Activated T-cell treated with anti-CD3 and anti-CD28 coated beads, Interleukin-2, amount 50 U/mL, for 72 hours (primary cell): ENCODE data around the gene BRSK2. TPM values are rescaled to one million over a fixed set of nuclear protein-coding genes. Genes with fewer than 3 reads are reported as not detected.

Experiments used
- ATAC-seq, 2 donors: fragments of 150-1000 bp; cut with Tn5 transposase; replicated peaks in 1 of 2; 2 replicates each; pipeline ENCODE4 v1.10.0; 2021; ENCODE audit warnings: moderate library complexity in 2 of 2, mild to moderate bottlenecking in 1 of 2
- DNase-seq, 2 donors: peaks; one replicate each; pipeline ENCODE4 v3.0.0; 2021 to 2022; ENCODE audit warnings: mixed read lengths in 1 of 2
- H3K27ac Mint-ChIP-seq: one replicate; pipeline ENCODE4 v1.8.0; 2022; ENCODE audit warnings: mild to moderate bottlenecking, moderate library complexity, mixed read lengths
- H3K27me3 Mint-ChIP-seq: one replicate; pipeline ENCODE4 v1.8.0; 2022; ENCODE audit warnings: low read depth, mixed read lengths
- H3K36me3 Mint-ChIP-seq, 2 donors: one replicate each; pipeline ENCODE4 v1.8.0; 2022; ENCODE audit warnings: mixed read lengths in 2 of 2, mild to moderate bottlenecking in 1 of 2; ENCODE audit not compliant: insufficient read depth in 2 of 2
- H3K4me1 Mint-ChIP-seq: one replicate; pipeline ENCODE4 v1.8.0; 2022; ENCODE audit warnings: low read depth, mixed read lengths
- H3K4me3 Mint-ChIP-seq, 2 donors: one replicate each; pipeline ENCODE4 v1.8.0; 2022; ENCODE audit warnings: mild to moderate bottlenecking in 2 of 2, mixed read lengths in 2 of 2, moderate library complexity in 2 of 2
- H3K9me3 Mint-ChIP-seq, 2 donors: one replicate each; pipeline ENCODE4 v1.8.0; 2022; ENCODE audit warnings: mixed read lengths in 2 of 2
- total RNA-seq, 2 donors: library from RNA; stranded (reverse); gene quantifications; one replicate each; pipeline ENCODE4 v1.2.3, GENCODE V29; 2022

BRSK2 gene
- total RNA-seq, 2 donors from 2014 or later: 0.51 to 0.84 TPM

DNA sequence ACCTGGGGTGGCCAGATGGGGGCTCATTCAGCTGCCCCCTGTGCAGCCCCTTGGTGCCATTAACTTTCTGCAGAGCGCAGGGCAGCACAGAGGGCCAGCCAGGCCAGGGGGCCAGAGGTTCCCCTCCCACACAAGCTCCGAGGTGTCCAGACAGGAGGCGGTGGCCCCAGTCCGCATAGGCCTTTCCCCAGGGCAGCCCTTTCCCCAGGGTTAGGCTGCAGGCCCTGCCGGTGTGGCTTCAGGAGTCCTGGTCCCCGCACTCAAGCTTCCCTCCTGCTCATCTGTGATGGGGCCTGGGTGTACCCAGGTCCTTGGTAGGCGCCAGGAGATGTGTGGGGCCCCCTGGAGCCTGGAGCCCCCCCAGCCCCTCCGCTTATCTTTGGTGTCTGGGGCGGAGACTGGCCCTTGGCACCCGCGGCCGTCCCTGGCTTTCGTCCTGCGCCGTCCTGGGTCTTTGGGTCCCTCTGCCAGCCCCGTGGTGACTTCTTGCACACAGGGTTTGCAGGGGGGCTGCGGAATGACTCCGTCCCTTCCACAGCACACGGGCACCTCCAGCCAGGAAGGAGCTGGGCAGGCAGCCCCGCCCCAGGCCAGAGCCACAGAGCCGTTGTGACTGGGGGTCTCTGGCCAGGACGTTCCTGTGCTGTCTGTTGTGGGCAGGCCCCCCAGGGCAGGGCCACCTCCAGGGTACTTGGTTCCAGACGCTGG, 8.9 kb downstream of the BRSK2 start:
- no peaks in the 10 kb centered on the region for H3K4me1 Mint-ChIP-seq
- H3K4me3 Mint-ChIP-seq: no peak overlapping the region
- H3K36me3 Mint-ChIP-seq: no peaks in the 10 kb centered on the region
- no peaks in the 10 kb centered on the region for H3K9me3 Mint-ChIP-seq
- DNase-seq (no peak), ATAC-seq (no peak)
- no peaks in the 10 kb centered on the region for H3K27me3 Mint-ChIP-seq
- H3K27ac Mint-ChIP-seq: no peak overlapping the region

DNA sequence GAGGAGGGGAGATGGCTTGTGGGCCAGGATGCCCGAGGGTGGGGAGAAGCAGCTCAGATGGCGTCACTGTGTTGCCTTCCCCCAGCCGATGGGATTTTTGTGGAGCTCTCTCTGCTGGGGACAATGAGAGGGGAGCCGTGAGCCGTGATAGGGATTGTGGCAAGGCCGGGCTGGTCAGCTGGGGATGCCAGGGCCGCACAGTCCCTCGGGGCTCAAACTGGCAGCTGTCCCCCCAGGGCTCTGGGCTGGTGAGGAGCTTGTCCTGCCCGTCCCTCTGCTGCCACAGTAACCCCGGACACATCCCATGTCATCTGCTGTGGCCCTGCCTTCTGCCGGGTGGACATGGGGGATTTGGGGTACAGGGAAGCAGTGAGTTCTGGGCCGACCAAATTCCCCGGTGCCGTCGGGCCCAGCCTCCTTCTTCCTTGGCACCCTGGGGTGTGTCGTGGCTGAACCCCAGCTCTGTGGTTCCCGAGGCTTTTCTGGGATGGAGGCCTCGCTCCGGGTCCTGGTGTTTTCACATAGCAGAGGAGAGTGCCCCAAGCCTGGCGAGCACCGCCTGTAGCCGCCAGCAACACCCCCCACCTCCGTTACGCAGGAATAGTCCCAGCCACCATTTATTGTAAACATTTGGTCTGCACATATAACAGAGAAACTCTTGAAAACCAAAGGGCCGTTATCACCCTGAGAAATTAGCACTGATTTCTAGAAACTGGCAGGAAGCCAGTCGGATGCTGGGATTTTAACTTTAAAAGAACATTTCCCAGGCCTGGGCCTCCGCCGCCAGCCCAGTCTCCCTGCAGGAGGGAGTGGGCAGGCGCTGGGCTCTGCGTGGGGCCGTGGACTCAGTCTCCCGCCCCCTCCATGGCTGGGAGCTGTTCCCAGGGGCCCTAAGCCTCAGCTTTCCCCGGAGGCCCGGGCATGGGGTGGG, 9.9 kb downstream of the BRSK2 start:
- no peak overlapping the region for H3K4me3 Mint-ChIP-seq
- DNase-seq (no peak), ATAC-seq (no peak)
- H3K9me3 Mint-ChIP-seq: no peaks in the 10 kb centered on the region
- H3K36me3 Mint-ChIP-seq: no peaks in the 10 kb centered on the region
- H3K4me1 Mint-ChIP-seq: no peaks in the 10 kb centered on the region
- no peaks in the 10 kb centered on the region for H3K27me3 Mint-ChIP-seq
- H3K27ac Mint-ChIP-seq: no peak overlapping the region

- H3K27me3 Mint-ChIP-seq: no peaks in the 10 kb centered on the region
These were observed 10.8 kb downstream of the BRSK2 start for GRCh38 chr11:1400317-1401170.

GRCh38 chr11:1401171-1401445, 11.4 kb downstream of the BRSK2 start:
- DNase-seq (no peak), ATAC-seq (no peak)
- no peaks in the 10 kb centered on the region for H3K27me3 Mint-ChIP-seq
- H3K9me3 Mint-ChIP-seq: no peaks in the 10 kb centered on the region
- no peak overlapping the region for H3K4me3 Mint-ChIP-seq
- H3K36me3 Mint-ChIP-seq: no peaks in the 10 kb centered on the region
- H3K27ac Mint-ChIP-seq: no peak overlapping the region
- no peaks in the 10 kb centered on the region for H3K4me1 Mint-ChIP-seq

More at GRCh38 chr11:1400317-1401170, 10.8 kb downstream of the BRSK2 start:
- Mint-ChIP-seq H3K4me3 (no peak overlapping the region), H3K4me1 (no peaks in the 10 kb centered on the region), H3K9me3 (no peaks in the 10 kb centered on the region), H3K36me3 (no peaks in the 10 kb centered on the region), H3K27ac (no peak overlapping the region)
- ATAC-seq (no peak), DNase-seq (no peak)

- Mint-ChIP-seq H3K27me3 (no peaks in the 10 kb centered on the region), H3K27ac (no peak overlapping the region), H3K4me3 (no peak overlapping the region), H3K4me1 (no peaks in the 10 kb centered on the region), H3K36me3 (no peaks in the 10 kb centered on the region), H3K9me3 (no peaks in the 10 kb centered on the region)
- DNase-seq (peak in 1 of 2 donors; percentile 45), ATAC-seq (peak in 1 of 2 donors; percentile 35)
These were observed 12.0 kb downstream of the BRSK2 start for GRCh38 chr11:1401656-1402221.

DNA sequence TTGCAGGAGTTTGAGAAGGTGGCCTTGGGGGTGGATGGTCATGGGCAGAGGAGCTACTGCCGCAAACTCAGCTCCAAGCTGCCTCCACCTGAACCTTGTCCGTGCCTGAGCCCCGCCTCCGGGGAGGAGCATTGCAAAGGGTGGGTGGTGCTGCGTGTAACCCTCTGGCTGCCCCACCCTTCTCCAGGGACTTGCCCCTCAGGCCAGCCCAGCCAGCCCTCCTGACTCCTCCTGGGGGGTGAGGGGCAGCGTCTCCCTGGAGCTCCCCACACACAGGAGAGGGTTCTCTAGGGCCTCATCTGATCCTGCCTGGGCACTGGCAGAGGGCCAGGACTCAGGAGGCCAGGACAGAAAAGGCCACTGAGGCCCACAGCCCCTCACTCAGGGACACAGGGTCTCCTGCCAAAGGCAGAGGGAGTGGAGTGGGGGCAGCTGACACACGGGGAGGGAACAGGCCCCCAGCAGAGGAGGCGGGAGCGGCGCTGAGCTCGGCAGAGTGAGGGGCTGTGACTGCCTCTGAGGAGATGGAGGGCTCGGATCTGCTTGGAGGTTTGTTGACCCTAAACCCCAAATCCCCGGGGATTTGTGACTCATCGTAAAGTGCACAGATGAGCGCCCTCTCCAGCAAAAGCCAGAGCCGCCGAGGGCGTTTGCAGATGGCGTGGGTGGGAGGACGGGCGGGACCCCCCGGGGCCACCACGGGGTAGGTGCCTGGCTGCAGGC, 12.8 kb downstream of the BRSK2 start:
- no peaks in the 10 kb centered on the region for H3K27me3 Mint-ChIP-seq
- no peaks in the 10 kb centered on the region for H3K36me3 Mint-ChIP-seq
- ATAC-seq (no peak), DNase-seq (no peak)
- no peaks in the 10 kb centered on the region for H3K4me1 Mint-ChIP-seq
- no peaks in the 10 kb centered on the region for H3K9me3 Mint-ChIP-seq
- H3K4me3 Mint-ChIP-seq: no peak overlapping the region
- no peak overlapping the region for H3K27ac Mint-ChIP-seq

DNA sequence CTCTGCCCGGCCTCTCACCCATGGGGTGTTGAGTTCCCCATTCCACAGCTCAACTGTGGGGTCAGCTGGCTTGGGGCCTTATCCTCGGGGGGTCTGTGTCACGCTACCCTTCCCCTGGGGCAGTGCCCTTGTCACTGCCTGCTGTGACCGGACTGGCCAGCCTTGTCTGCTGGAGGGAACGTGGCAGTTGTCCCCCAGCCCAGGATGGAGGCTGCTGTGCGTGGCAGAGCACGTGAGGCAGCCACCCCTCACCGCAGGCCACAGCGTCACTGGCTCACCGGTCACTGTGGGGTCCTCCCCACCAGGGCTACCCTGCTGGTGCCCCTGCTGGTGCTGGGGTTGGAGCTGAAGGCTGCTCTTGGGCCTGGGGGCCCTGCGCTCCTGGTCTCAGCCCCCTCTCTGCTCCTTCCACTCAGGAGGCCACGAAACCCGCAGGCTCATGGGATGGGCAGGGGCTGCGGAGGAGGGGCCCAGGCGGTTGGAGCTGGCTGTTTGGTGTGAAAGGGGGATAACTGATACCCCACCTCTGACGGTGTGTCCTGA, 13.4 kb downstream of the BRSK2 start:
- Mint-ChIP-seq H3K27ac (no peak overlapping the region), H3K36me3 (no peaks in the 10 kb centered on the region), H3K9me3 (no peaks in the 10 kb centered on the region), H3K4me1 (no peaks in the 10 kb centered on the region), H3K27me3 (no peaks in the 10 kb centered on the region), H3K4me3 (no peak overlapping the region)
- no peak for DNase-seq
- no peak for ATAC-seq

DNA sequence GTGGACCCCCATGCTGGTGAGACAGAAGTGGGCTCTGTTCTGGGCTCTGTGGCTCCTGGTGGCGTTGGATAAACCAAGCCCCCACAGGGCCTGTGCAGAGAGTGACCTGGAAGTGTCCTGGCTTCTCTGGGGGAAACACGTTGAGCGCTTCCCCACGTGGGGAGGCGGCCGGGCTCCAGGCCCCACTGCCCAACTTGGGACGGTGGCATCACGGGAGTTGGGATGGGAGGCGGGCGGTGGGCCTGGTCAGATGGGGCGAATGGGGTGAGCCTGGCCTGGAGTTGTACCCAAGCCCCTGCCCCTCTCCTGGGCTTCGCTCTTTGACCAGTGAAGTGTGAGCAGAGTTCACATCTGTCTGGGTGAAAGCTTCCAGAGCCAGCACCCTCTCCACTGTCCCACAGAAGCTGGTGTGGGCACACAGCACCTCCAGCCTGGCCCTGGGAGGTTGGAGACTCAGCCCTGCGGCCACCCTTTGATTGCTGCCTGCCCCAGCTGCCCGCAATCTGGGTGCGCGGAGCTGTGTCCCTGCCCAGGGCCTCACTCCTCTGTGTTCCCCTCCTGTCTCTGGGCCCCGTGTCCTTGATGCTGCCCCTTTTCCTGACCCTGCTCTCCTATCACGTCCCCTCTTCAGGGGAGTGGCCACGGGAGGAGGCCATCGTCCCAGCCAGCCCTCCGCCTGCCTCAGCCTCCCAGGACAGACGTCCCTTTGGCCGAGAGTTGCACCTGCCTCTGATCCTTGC, 14.2 kb downstream of the BRSK2 start:
- no peaks in the 10 kb centered on the region for H3K27me3 Mint-ChIP-seq
- no peaks in the 10 kb centered on the region for H3K9me3 Mint-ChIP-seq
- H3K27ac Mint-ChIP-seq: no peak overlapping the region
- H3K4me3 Mint-ChIP-seq: no peak overlapping the region
- H3K4me1 Mint-ChIP-seq: no peaks in the 10 kb centered on the region
- DNase-seq (no peak), ATAC-seq (no peak)
- H3K36me3 Mint-ChIP-seq: no peaks in the 10 kb centered on the region

- no peak overlapping the region for H3K27ac Mint-ChIP-seq
- H3K4me3 Mint-ChIP-seq: no peak overlapping the region
- H3K27me3 Mint-ChIP-seq: no peaks in the 10 kb centered on the region
These were observed 14.9 kb downstream of the BRSK2 start for GRCh38 chr11:1404461-1405185.

DNA sequence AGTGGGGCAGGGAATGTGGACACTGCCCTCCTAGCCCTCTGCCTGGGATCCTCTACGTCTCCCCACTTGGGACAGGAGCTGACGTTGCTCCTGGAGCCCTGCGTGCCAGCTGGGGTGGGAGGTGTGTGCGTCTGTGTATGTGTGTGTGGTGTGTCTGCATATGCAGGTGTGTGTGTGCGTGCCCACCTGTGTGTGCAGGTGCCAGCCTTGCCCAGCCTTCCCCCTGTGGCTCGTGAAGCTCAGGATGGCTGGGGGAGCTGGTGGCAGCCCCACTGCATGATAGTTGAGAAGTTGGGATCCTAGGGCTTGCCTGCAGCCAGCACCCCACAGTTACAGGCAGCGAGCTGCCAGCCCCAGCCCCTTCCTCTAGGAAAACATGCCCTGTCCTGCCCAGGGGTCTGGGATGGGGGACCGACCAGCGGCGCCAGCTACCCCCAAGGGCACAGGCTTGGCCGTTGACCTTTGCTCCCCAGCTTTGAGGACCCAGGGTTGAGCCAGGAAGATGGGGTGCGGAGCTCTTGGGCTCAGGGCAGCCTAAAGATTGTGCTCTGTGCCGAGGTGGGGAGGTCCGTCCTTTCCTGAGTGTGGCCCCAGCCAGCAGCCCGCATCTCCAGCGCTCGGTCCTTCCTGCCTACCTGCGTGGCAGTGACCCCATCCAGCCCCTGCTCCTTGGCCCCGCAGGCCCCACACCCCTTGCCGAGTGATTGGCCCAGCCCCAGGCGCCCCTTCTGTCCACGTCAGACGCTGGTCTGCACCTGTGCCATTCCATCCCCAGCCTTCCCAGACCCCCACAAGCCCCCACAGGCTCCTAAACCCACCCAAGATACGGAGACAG, 15.7 kb downstream of the BRSK2 start:
- no peaks in the 10 kb centered on the region for H3K27me3 Mint-ChIP-seq
- no peaks in the 10 kb centered on the region for H3K9me3 Mint-ChIP-seq
- ATAC-seq (no peak), DNase-seq (no peak)
- H3K4me1 Mint-ChIP-seq: no peaks in the 10 kb centered on the region
- H3K36me3 Mint-ChIP-seq: no peaks in the 10 kb centered on the region
- no peak overlapping the region for H3K27ac Mint-ChIP-seq
- H3K4me3 Mint-ChIP-seq: no peak overlapping the region

More at GRCh38 chr11:1404461-1405185, 14.9 kb downstream of the BRSK2 start:
- no peaks in the 10 kb centered on the region for H3K9me3 Mint-ChIP-seq
- no peak for ATAC-seq
- H3K36me3 Mint-ChIP-seq: no peaks in the 10 kb centered on the region
- no peaks in the 10 kb centered on the region for H3K4me1 Mint-ChIP-seq
- DNase-seq: no peak
